Measurements from ENCODE around the gene TMEM269. TPM values are rescaled to one million over a fixed set of nuclear protein-coding genes. Genes with fewer than 3 reads are reported as not detected.

The TMEM269 gene
- polyA plus RNA-seq, 1 donor (not counting 4 experiments of a cell fraction or from before 2014, with no cell fraction given): 0.12 TPM

- Histone ChIP-seq H3K9me1 (ENCODE audit: control insufficient read depth, extremely low read depth, insufficient read depth, low read length) (no peaks in the 10 kb centered on the region), H3K79me2 (ENCODE audit: control insufficient read depth, insufficient read depth, low read length) (peaks cover 49% of the 10 kb centered on the region), H3K4me3 (ENCODE audit: control insufficient read depth in 2 of 3, extremely low read depth in 1 of 3, insufficient read depth in 2 of 3, low read depth in 1 of 3, low read length in 3 of 3) (peak overlapping the region; percentile 65 to 85 (median 74)), H3K27ac (ENCODE audit: control insufficient read depth, insufficient read depth, low read length) (peak overlapping the region; percentile 38), H3K4me1 (ENCODE audit: control insufficient read depth, extremely low read depth, insufficient read depth, low read length) (peaks cover 12% of the 10 kb centered on the region), H3K9me3 (ENCODE audit: control insufficient read depth, low read depth, low read length) (no peaks in the 10 kb centered on the region), H3K36me3 (ENCODE audit: control insufficient read depth in 2 of 2, extremely low read depth in 1 of 2, insufficient read depth in 2 of 2, low read length in 2 of 2) (no peaks in the 10 kb centered on the region), H3K4me2 (ENCODE audit: control insufficient read depth, extremely low read depth, insufficient read depth, low read depth, low read length) (peak overlapping the region; percentile 77), H3K27me3 (ENCODE audit: control insufficient read depth, extremely low read depth, insufficient read depth, low read length) (no peaks in the 10 kb centered on the region), H2AFZ (ENCODE audit: control insufficient read depth, low read length) (peak overlapping the region; percentile 32), H3K9ac (ENCODE audit: control insufficient read depth, extremely low read depth, insufficient read depth, low read length) (peak overlapping the region; percentile 83), H4K20me1 (ENCODE audit: control insufficient read depth, extremely low read depth, insufficient read depth, low read length) (no peaks in the 10 kb centered on the region)
- TF ChIP-seq EZH2 (IDR thresholded peaks at IDR 0.05; ENCODE audit: low read length) (no peak), CTCF (optimal IDR thresholded peaks at IDR 0.05 in 1 of 3, IDR thresholded peaks at IDR 0.05 in 1 of 3, conservative IDR thresholded peaks at IDR 0.05 in 1 of 3; ENCODE audit: extremely low read depth in 1 of 3, insufficient read depth in 2 of 3, low read length in 3 of 3) (no peak)
- no peak for FAIRE-seq
- DNase-seq (ENCODE audit: low read depth, low spot score): no peak
- dilution Hi-C loops (cut with MboI; ENCODE audit: extremely low pct_ligation_motif_present, low sequenced_read_pairs): no loop called here
Observed at GRCh38 chr1:42767510-42768000, 17.2 kb upstream of the TMEM269 start.

DNA sequence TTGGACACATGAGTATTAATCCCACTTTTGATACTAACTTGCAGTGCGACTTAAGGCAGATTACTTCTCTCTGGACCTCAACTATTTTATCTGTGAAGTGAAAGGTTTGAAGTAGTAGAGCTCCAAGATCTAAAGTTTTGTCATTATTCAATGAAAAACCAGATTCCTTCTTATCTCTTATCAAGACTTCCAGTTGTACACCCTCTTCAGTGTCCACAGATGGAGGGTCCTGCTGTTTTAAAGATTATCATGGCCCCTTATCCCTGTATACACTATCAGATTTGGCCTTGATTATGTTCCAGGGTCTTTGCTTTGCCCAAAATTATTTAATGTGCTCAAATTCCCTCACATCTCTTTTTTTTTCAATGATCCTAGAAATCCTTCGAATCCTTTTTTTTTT, 16.6 kb upstream of the TMEM269 start:
- dilution Hi-C loops (cut with MboI; ENCODE audit: extremely low pct_ligation_motif_present, low sequenced_read_pairs): no loop called here
- H3K4me1 ChIP-seq (ENCODE audit: control insufficient read depth, extremely low read depth, insufficient read depth, low read length): peaks cover 12% of the 10 kb centered on the region
- FAIRE-seq (no peak), DNase-seq (ENCODE audit: low read depth, low spot score) (no peak)
- no peaks in the 10 kb centered on the region for H3K9me3 ChIP-seq (ENCODE audit: control insufficient read depth, low read depth, low read length)
- H3K9me1 ChIP-seq (ENCODE audit: control insufficient read depth, extremely low read depth, insufficient read depth, low read length): no peaks in the 10 kb centered on the region
- peak overlapping the region; percentile 65 to 85 (median 74) for H3K4me3 ChIP-seq (ENCODE audit: control insufficient read depth in 2 of 3, extremely low read depth in 1 of 3, insufficient read depth in 2 of 3, low read depth in 1 of 3, low read length in 3 of 3)
- peaks cover 49% of the 10 kb centered on the region for H3K79me2 ChIP-seq (ENCODE audit: control insufficient read depth, insufficient read depth, low read length)
- peak overlapping the region; percentile 77 for H3K4me2 ChIP-seq (ENCODE audit: control insufficient read depth, extremely low read depth, insufficient read depth, low read depth, low read length)
- H4K20me1 ChIP-seq (ENCODE audit: control insufficient read depth, extremely low read depth, insufficient read depth, low read length): no peaks in the 10 kb centered on the region
- H3K27me3 ChIP-seq (ENCODE audit: control insufficient read depth, extremely low read depth, insufficient read depth, low read length): no peaks in the 10 kb centered on the region
- H2AFZ ChIP-seq (ENCODE audit: control insufficient read depth, low read length): no peak overlapping the region
- no peaks in the 10 kb centered on the region for H3K36me3 ChIP-seq (ENCODE audit: control insufficient read depth in 2 of 2, extremely low read depth in 1 of 2, insufficient read depth in 2 of 2, low read length in 2 of 2)
- H3K9ac ChIP-seq (ENCODE audit: control insufficient read depth, extremely low read depth, insufficient read depth, low read length): peak overlapping the region; percentile 83
- TF ChIP-seq CTCF (optimal IDR thresholded peaks at IDR 0.05 in 1 of 3, IDR thresholded peaks at IDR 0.05 in 1 of 3, conservative IDR thresholded peaks at IDR 0.05 in 1 of 3; ENCODE audit: extremely low read depth in 1 of 3, insufficient read depth in 2 of 3, low read length in 3 of 3) (no peak), EZH2 (IDR thresholded peaks at IDR 0.05; ENCODE audit: low read length) (no peak)
- H3K27ac ChIP-seq (ENCODE audit: control insufficient read depth, insufficient read depth, low read length): no peak overlapping the region
